ENCODE measurements around the gene FBN2.

The FBN2 gene

GRCh38 chr5:128357226-128357625 is 180.8 kb downstream of the FBN2 start:
- H3K4me1 Mint-ChIP-seq (ENCODE audit: low read depth): no peaks in the 10 kb centered on the region
- H3K27ac Mint-ChIP-seq: no peak overlapping the region
- no peaks in the 10 kb centered on the region for H3K27me3 Mint-ChIP-seq (ENCODE audit: low read depth)
- H3K4me3 Mint-ChIP-seq: no peak overlapping the region
- H3K9me3 Mint-ChIP-seq: no peaks in the 10 kb centered on the region
- H3K36me3 Mint-ChIP-seq (ENCODE audit: low read depth): no peaks in the 10 kb centered on the region

- Mint-ChIP-seq H3K4me3 (no peak overlapping the region), H3K27me3 (ENCODE audit: low read depth) (no peaks in the 10 kb centered on the region), H3K9me3 (no peaks in the 10 kb centered on the region), H3K36me3 (ENCODE audit: low read depth) (no peaks in the 10 kb centered on the region), H3K27ac (no peak overlapping the region), H3K4me1 (ENCODE audit: low read depth) (no peaks in the 10 kb centered on the region)
These were observed 182.1 kb downstream of the FBN2 start for GRCh38 chr5:128355961-128356360.

GRCh38 chr5:128353441-128354107 is 184.5 kb downstream of the FBN2 start:
- Mint-ChIP-seq H3K27me3 (ENCODE audit: low read depth) (no peaks in the 10 kb centered on the region), H3K27ac (no peak overlapping the region), H3K4me3 (no peak overlapping the region), H3K36me3 (ENCODE audit: low read depth) (no peaks in the 10 kb centered on the region), H3K4me1 (ENCODE audit: low read depth) (no peaks in the 10 kb centered on the region), H3K9me3 (no peaks in the 10 kb centered on the region)

GRCh38 chr5:128350705-128351104 is 187.3 kb downstream of the FBN2 start:
- H3K27ac Mint-ChIP-seq: no peak overlapping the region
- no peaks in the 10 kb centered on the region for H3K9me3 Mint-ChIP-seq
- H3K27me3 Mint-ChIP-seq (ENCODE audit: low read depth): no peaks in the 10 kb centered on the region
- H3K36me3 Mint-ChIP-seq (ENCODE audit: low read depth): no peaks in the 10 kb centered on the region
- H3K4me3 Mint-ChIP-seq: no peak overlapping the region
- no peaks in the 10 kb centered on the region for H3K4me1 Mint-ChIP-seq (ENCODE audit: low read depth)

GRCh38 chr5:128349044-128349858 is 188.8 kb downstream of the FBN2 start:
- H3K36me3 Mint-ChIP-seq (ENCODE audit: low read depth): no peaks in the 10 kb centered on the region
- no peak overlapping the region for H3K4me3 Mint-ChIP-seq
- H3K27ac Mint-ChIP-seq: no peak overlapping the region
- H3K4me1 Mint-ChIP-seq (ENCODE audit: low read depth): no peaks in the 10 kb centered on the region
- no peaks in the 10 kb centered on the region for H3K9me3 Mint-ChIP-seq
- H3K27me3 Mint-ChIP-seq (ENCODE audit: low read depth): no peaks in the 10 kb centered on the region

- no peaks in the 10 kb centered on the region for H3K9me3 Mint-ChIP-seq
- no peak overlapping the region for H3K27ac Mint-ChIP-seq
- no peaks in the 10 kb centered on the region for H3K27me3 Mint-ChIP-seq (ENCODE audit: low read depth)
- H3K4me3 Mint-ChIP-seq: no peak overlapping the region
- no peaks in the 10 kb centered on the region for H3K4me1 Mint-ChIP-seq (ENCODE audit: low read depth)
- no peaks in the 10 kb centered on the region for H3K36me3 Mint-ChIP-seq (ENCODE audit: low read depth)
These were observed 192.0 kb downstream of the FBN2 start for GRCh38 chr5:128346038-128346437.

- no peaks in the 10 kb centered on the region for H3K9me3 Mint-ChIP-seq
- no peak overlapping the region for H3K27ac Mint-ChIP-seq
- no peaks in the 10 kb centered on the region for H3K4me1 Mint-ChIP-seq (ENCODE audit: low read depth)
- H3K4me3 Mint-ChIP-seq: no peak overlapping the region
- no peaks in the 10 kb centered on the region for H3K36me3 Mint-ChIP-seq (ENCODE audit: low read depth)
- H3K27me3 Mint-ChIP-seq (ENCODE audit: low read depth): no peaks in the 10 kb centered on the region
These were observed 192.8 kb downstream of the FBN2 start for GRCh38 chr5:128345247-128345646.

- Mint-ChIP-seq H3K9me3 (no peaks in the 10 kb centered on the region), H3K27me3 (ENCODE audit: low read depth) (no peaks in the 10 kb centered on the region), H3K36me3 (ENCODE audit: low read depth) (no peaks in the 10 kb centered on the region), H3K4me3 (no peak overlapping the region), H3K4me1 (ENCODE audit: low read depth) (no peaks in the 10 kb centered on the region), H3K27ac (no peak overlapping the region)
These were observed 194.9 kb downstream of the FBN2 start for GRCh38 chr5:128343168-128343567.

GRCh38 chr5:128341056-128341455 is 197.0 kb downstream of the FBN2 start:
- Mint-ChIP-seq H3K9me3 (no peaks in the 10 kb centered on the region), H3K27ac (no peak overlapping the region)

GRCh38 chr5:128340648-128341047 is 197.4 kb downstream of the FBN2 start:
- no peak overlapping the region for H3K27ac Mint-ChIP-seq
- no peaks in the 10 kb centered on the region for H3K36me3 Mint-ChIP-seq (ENCODE audit: low read depth)
- H3K4me3 Mint-ChIP-seq: no peak overlapping the region

More at GRCh38 chr5:128341056-128341455, 197.0 kb downstream of the FBN2 start:
- Mint-ChIP-seq H3K27me3 (ENCODE audit: low read depth) (no peaks in the 10 kb centered on the region), H3K4me1 (ENCODE audit: low read depth) (no peaks in the 10 kb centered on the region), H3K4me3 (no peak overlapping the region), H3K36me3 (ENCODE audit: low read depth) (no peaks in the 10 kb centered on the region)

GRCh38 chr5:128339585-128339984 is 198.5 kb downstream of the FBN2 start:
- Mint-ChIP-seq H3K27ac (no peak overlapping the region), H3K36me3 (ENCODE audit: low read depth) (no peaks in the 10 kb centered on the region), H3K27me3 (ENCODE audit: low read depth) (no peaks in the 10 kb centered on the region), H3K9me3 (no peaks in the 10 kb centered on the region), H3K4me3 (no peak overlapping the region), H3K4me1 (ENCODE audit: low read depth) (no peaks in the 10 kb centered on the region)

More at GRCh38 chr5:128340648-128341047, 197.4 kb downstream of the FBN2 start:
- H3K27me3 Mint-ChIP-seq (ENCODE audit: low read depth): no peaks in the 10 kb centered on the region
- H3K4me1 Mint-ChIP-seq (ENCODE audit: low read depth): no peaks in the 10 kb centered on the region
- H3K9me3 Mint-ChIP-seq: no peaks in the 10 kb centered on the region

- no peaks in the 10 kb centered on the region for H3K4me1 Mint-ChIP-seq (ENCODE audit: low read depth)
- H3K27ac Mint-ChIP-seq: no peak overlapping the region
- H3K36me3 Mint-ChIP-seq (ENCODE audit: low read depth): no peaks in the 10 kb centered on the region
- no peaks in the 10 kb centered on the region for H3K27me3 Mint-ChIP-seq (ENCODE audit: low read depth)
- H3K9me3 Mint-ChIP-seq: no peaks in the 10 kb centered on the region
- no peak overlapping the region for H3K4me3 Mint-ChIP-seq
These were observed 199.4 kb downstream of the FBN2 start for GRCh38 chr5:128338649-128339048.

- Mint-ChIP-seq H3K27me3 (ENCODE audit: low read depth) (no peaks in the 10 kb centered on the region), H3K4me1 (ENCODE audit: low read depth) (no peaks in the 10 kb centered on the region), H3K4me3 (no peak overlapping the region), H3K36me3 (ENCODE audit: low read depth) (no peaks in the 10 kb centered on the region), H3K27ac (no peak overlapping the region), H3K9me3 (no peaks in the 10 kb centered on the region)
These were observed 202.7 kb downstream of the FBN2 start for GRCh38 chr5:128335339-128335738.

GRCh38 chr5:128334010-128334716 is 203.9 kb downstream of the FBN2 start:
- Mint-ChIP-seq H3K27ac (no peak overlapping the region), H3K4me3 (no peak overlapping the region), H3K4me1 (ENCODE audit: low read depth) (no peaks in the 10 kb centered on the region), H3K9me3 (no peaks in the 10 kb centered on the region), H3K36me3 (ENCODE audit: low read depth) (no peaks in the 10 kb centered on the region), H3K27me3 (ENCODE audit: low read depth) (no peaks in the 10 kb centered on the region)

GRCh38 chr5:128331261-128331660 is 206.8 kb downstream of the FBN2 start:
- no peaks in the 10 kb centered on the region for H3K36me3 Mint-ChIP-seq (ENCODE audit: low read depth)
- no peak overlapping the region for H3K27ac Mint-ChIP-seq
- no peaks in the 10 kb centered on the region for H3K4me1 Mint-ChIP-seq (ENCODE audit: low read depth)
- H3K4me3 Mint-ChIP-seq: no peak overlapping the region
- H3K27me3 Mint-ChIP-seq (ENCODE audit: low read depth): no peaks in the 10 kb centered on the region
- H3K9me3 Mint-ChIP-seq: no peaks in the 10 kb centered on the region

All from T-helper 1 cell treated with Interleukin-12 subunit alpha and Interleukin-12 subunit beta and Interleukin-4 antibody, amounts not matched to agents 30 μg/mL and 1 μg/mL, for 36 hours (primary cell).